Parathyroid adenoma (tissue), 2 donors: Measurements from ENCODE around the gene TEX264.

Experiments used
- H2AFZ ChIP-seq: fragments of 300-600 bp; sonication (generic); one replicate; pipeline ENCODE4 v1.7.0; 2017; ENCODE audit warnings: antibody characterized with exemption, mild to moderate bottlenecking
- H3K27ac ChIP-seq: fragments of 300-600 bp; sonication (generic); one replicate; pipeline ENCODE4 v1.7.0; 2017
- H3K27me3 ChIP-seq: fragments of 300-600 bp; sonication (generic); one replicate; pipeline ENCODE4 v1.7.0; 2017; ENCODE audit warnings: low read length; ENCODE audit not compliant: control insufficient read depth, insufficient read depth
- H3K36me3 ChIP-seq: fragments of 300-600 bp; sonication (generic); one replicate; pipeline ENCODE4 v1.7.0; 2017; ENCODE audit warnings: low read length; ENCODE audit not compliant: control insufficient read depth, insufficient read depth
- H3K4me1 ChIP-seq: fragments of 300-600 bp; sonication (generic); one replicate; pipeline ENCODE4 v1.7.0; 2017; ENCODE audit warnings: control low read depth
- H3K4me2 ChIP-seq: fragments of 300-600 bp; sonication (generic); one replicate; pipeline ENCODE4 v1.7.0; 2017; ENCODE audit warnings: low read length
- H3K4me3 ChIP-seq: fragments of 300-600 bp; sonication (generic); one replicate; pipeline ENCODE4 v1.7.0; 2017; ENCODE audit warnings: low read depth, low read length
- H3K79me2 ChIP-seq: fragments of 300-600 bp; sonication (generic); one replicate; pipeline ENCODE4 v1.7.0; 2017; ENCODE audit warnings: control low read depth
- H3K9ac ChIP-seq: fragments of 300-600 bp; sonication (generic); one replicate; pipeline ENCODE4 v1.7.0; 2017; ENCODE audit warnings: mild to moderate bottlenecking
- H3K9me3 ChIP-seq: fragments of 300-600 bp; sonication (generic); one replicate; pipeline ENCODE4 v1.7.0; 2017; ENCODE audit warnings: low read length; ENCODE audit not compliant: control insufficient read depth
- TF ChIP-seq, protein P1 (sequence below): fragments of 300-600 bp; sonication (generic); IDR thresholded peaks from one replicate; pipeline ENCODE4 v1.7.0; 2017; ENCODE audit warnings: antibody characterized with exemption, mild to moderate bottlenecking
- donor health status: primary hyperparathyroidism.

Gene TEX264

DNA sequence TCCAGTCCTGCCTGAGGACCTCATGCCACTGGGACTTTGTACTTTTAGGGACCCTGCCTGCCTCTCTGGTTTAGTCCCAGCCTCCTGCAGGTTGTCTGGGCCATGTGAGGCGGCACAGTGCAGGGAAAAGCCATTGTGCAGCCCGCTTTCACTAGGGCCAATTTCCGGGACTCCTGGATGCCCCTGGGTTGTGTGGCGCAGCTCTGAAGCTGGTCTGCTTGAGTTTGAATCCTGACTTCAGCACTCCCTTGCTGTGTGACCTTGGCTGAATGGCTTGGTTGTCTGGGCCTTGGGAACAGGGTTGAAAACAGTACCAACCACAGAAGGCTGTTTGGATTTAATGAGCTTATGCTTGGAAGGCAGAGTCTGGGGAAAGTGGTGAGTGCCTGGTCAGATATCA is 8.3 kb downstream of the TEX264 start:
- TF ChIP-seq, protein P1, sequence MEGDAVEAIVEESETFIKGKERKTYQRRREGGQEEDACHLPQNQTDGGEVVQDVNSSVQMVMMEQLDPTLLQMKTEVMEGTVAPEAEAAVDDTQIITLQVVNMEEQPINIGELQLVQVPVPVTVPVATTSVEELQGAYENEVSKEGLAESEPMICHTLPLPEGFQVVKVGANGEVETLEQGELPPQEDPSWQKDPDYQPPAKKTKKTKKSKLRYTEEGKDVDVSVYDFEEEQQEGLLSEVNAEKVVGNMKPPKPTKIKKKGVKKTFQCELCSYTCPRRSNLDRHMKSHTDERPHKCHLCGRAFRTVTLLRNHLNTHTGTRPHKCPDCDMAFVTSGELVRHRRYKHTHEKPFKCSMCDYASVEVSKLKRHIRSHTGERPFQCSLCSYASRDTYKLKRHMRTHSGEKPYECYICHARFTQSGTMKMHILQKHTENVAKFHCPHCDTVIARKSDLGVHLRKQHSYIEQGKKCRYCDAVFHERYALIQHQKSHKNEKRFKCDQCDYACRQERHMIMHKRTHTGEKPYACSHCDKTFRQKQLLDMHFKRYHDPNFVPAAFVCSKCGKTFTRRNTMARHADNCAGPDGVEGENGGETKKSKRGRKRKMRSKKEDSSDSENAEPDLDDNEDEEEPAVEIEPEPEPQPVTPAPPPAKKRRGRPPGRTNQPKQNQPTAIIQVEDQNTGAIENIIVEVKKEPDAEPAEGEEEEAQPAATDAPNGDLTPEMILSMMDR, result no peak
- H3K4me2 ChIP-seq, result no peak overlapping the region
- H2AFZ ChIP-seq, result no peak overlapping the region
- no peaks in the 10 kb centered on the region for H3K36me3 ChIP-seq
- no peaks in the 10 kb centered on the region for H3K27me3 ChIP-seq
- peaks cover 35% of the 10 kb centered on the region for H3K79me2 ChIP-seq
- H3K27ac ChIP-seq, result no peak overlapping the region
- no peak overlapping the region for H3K4me3 ChIP-seq
- H3K9ac ChIP-seq, result no peak overlapping the region
- H3K9me3 ChIP-seq, result no peaks in the 10 kb centered on the region
- H3K4me1 ChIP-seq, result no peaks in the 10 kb centered on the region

DNA sequence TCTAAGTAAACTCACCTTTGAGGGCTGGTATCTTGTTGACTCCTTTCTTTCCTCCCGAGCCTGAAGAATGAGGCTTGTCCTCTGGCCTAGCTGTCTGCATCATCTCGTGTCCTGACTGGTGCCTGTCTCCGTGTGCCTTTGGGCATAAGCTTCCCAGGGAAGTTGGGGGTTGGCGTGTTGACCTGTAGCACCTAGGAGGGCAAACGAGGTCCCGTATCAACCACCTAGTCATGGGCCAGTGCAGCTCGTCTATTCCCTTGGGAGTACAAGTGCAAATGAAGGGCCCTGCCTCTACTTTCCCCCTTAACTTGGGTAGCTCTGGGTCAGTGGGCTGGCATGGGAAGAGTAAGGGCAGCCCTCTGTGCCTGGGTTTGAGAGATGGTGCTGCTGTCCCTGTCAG is 8.7 kb downstream of the TEX264 start:
- Histone ChIP-seq H3K9ac (no peak overlapping the region), H3K36me3 (no peaks in the 10 kb centered on the region)

DNA sequence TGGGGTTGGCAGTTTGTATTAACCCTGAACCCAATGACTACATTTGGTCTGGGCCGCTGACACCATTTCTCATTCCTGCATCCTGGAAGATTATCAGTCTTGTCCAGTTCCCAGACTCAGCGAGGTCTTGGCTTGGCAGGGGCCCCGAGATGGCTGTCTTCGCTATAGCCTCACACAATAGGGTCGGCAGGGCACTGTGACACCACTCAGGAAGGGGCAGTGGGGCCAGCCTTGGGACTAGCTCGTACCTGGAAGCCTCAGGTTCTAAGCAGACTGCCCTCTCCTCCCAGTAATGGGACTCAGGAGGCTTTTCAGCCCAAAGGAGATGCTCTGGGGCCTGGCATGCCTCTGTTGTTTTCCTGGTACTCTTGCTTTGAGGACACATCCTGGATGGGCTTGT is 9.1 kb downstream of the TEX264 start:
- no peak overlapping the region for H3K4me3 ChIP-seq
- H3K36me3 ChIP-seq, result no peaks in the 10 kb centered on the region
- no peak overlapping the region for H3K27ac ChIP-seq
- H3K27me3 ChIP-seq, result no peaks in the 10 kb centered on the region
- TF ChIP-seq, protein P1, result no peak
- H3K4me2 ChIP-seq, result no peak overlapping the region
- peaks cover 35% of the 10 kb centered on the region for H3K79me2 ChIP-seq
- no peak overlapping the region for H3K9ac ChIP-seq
- no peaks in the 10 kb centered on the region for H3K9me3 ChIP-seq
- no peaks in the 10 kb centered on the region for H3K4me1 ChIP-seq
- H2AFZ ChIP-seq, result no peak overlapping the region

More for the DNA sequence above, 8.7 kb downstream of the TEX264 start:
- Histone ChIP-seq H3K4me1 (no peaks in the 10 kb centered on the region), H3K4me3 (no peak overlapping the region), H3K9me3 (no peaks in the 10 kb centered on the region), H2AFZ (no peak overlapping the region), H3K27me3 (no peaks in the 10 kb centered on the region), H3K27ac (no peak overlapping the region), H3K4me2 (no peak overlapping the region), H3K79me2 (peaks cover 35% of the 10 kb centered on the region)
- TF ChIP-seq, protein P1, result no peak

DNA sequence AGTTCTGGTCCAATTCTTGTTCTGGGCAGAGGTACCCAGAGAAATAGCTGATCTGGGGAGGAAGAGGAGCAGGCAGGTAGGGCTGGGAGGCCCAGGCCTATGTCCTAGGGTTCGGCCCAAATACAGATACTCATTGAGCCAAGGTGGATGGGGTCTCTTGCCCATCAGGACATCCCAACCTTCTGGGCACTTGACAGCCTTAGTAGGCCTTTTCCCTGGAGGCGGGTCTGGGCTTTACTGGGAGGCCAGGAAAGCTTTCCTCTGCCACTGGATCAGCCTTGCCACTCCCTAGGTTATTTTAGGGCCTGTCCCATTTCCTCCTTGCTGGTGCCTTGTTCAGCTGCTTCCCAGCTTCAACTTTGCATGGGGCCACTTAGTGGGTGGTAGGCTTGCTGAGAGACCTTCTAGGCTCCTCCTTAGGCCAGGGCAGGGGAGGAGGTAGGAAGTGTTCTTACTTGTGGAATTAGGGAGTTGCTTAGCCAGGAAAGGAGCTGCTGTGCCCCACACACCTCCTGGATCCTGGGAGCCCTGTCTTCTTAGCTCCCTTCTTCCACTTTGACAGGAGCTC is 9.7 kb downstream of the TEX264 start:
- TF ChIP-seq, protein P1, result no peak
- no peaks in the 10 kb centered on the region for H3K4me1 ChIP-seq
- H3K9ac ChIP-seq, result no peak overlapping the region
- no peak overlapping the region for H3K4me2 ChIP-seq
- H3K4me3 ChIP-seq, result no peak overlapping the region
- no peaks in the 10 kb centered on the region for H3K27me3 ChIP-seq
- no peaks in the 10 kb centered on the region for H3K9me3 ChIP-seq
- no peak overlapping the region for H3K27ac ChIP-seq
- H3K36me3 ChIP-seq, result no peaks in the 10 kb centered on the region
- H3K79me2 ChIP-seq, result peaks cover 32% of the 10 kb centered on the region
- H2AFZ ChIP-seq, result no peak overlapping the region

DNA sequence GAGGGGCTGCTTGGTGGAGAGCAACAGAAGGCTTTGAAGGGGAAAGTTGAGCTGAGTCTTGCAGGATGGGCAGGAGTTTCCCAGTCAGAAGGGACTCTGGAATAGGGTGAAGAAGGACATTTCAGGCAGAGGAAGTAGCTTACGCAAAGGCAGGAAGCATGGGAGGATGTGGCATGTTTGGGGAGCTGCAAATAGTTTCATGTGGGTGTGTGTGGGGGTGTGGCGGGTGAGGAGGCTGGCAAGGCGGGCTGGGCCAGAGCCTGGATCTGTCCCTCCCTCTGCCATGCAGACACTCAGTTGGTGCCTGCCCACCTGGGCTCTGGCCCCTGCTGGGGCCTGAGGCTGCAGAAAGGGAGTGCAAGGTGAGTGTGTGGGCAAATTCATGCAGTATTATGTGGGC is 10.4 kb downstream of the TEX264 start:
- H3K4me1 ChIP-seq, result no peaks in the 10 kb centered on the region
- no peak overlapping the region for H3K4me2 ChIP-seq
- H3K9me3 ChIP-seq, result no peaks in the 10 kb centered on the region
- no peaks in the 10 kb centered on the region for H3K36me3 ChIP-seq
- H3K27ac ChIP-seq, result no peak overlapping the region
- TF ChIP-seq, protein P1, result no peak
- no peak overlapping the region for H3K9ac ChIP-seq
- H2AFZ ChIP-seq, result no peak overlapping the region
- H3K27me3 ChIP-seq, result no peaks in the 10 kb centered on the region
- H3K4me3 ChIP-seq, result no peak overlapping the region
- peaks cover 36% of the 10 kb centered on the region for H3K79me2 ChIP-seq
